Fibroblast of peridontal ligament (primary cell): ENCODE data around the gene LHPP.
"Not testable (repeated sequence)": the region's sequence is repeated elsewhere in the genome, so short reads cannot be mapped to it uniquely, and the experiment has no call there.

Experiments
- DNase-seq: peaks from one replicate; pipeline ENCODE4 v3.0.0-alpha.2; 2010; ENCODE audit errors: extremely low read depth

The LHPP gene

GRCh38 chr10:124535731-124536495 lies 74.3 kb downstream of the LHPP start:
- no peak for DNase-seq

- no peak for DNase-seq
These were observed 75.0 kb downstream of the LHPP start for GRCh38 chr10:124536496-124537050.

- DNase-seq, result no peak
These were observed 75.6 kb downstream of the LHPP start for GRCh38 chr10:124537166-124537725.

GRCh38 chr10:124537891-124538290 lies 76.3 kb downstream of the LHPP start:
- no peak for DNase-seq

GRCh38 chr10:124538706-124539105 lies 77.1 kb downstream of the LHPP start:
- DNase-seq, result no peak

- DNase-seq, result peak; percentile 16
These were observed 78.5 kb downstream of the LHPP start for GRCh38 chr10:124539935-124540641.

- DNase-seq, result no peak
These were observed 79.7 kb downstream of the LHPP start for GRCh38 chr10:124541076-124541903.

- no peak for DNase-seq
These were observed 80.7 kb downstream of the LHPP start for GRCh38 chr10:124542336-124542735.

GRCh38 chr10:124543146-124543545 lies 81.5 kb downstream of the LHPP start:
- no peak for DNase-seq

GRCh38 chr10:124543971-124544370 lies 82.3 kb downstream of the LHPP start:
- no peak for DNase-seq

- no peak for DNase-seq
These were observed 83.1 kb downstream of the LHPP start for GRCh38 chr10:124544711-124545110.

- DNase-seq, result no peak
These were observed 83.9 kb downstream of the LHPP start for GRCh38 chr10:124545351-124546054.

GRCh38 chr10:124546055-124546369 lies 84.4 kb downstream of the LHPP start:
- no peak for DNase-seq

- DNase-seq, result no peak
These were observed 85.5 kb downstream of the LHPP start for GRCh38 chr10:124546957-124547646.

GRCh38 chr10:124547647-124548168 lies 86.1 kb downstream of the LHPP start:
- DNase-seq, result no peak

- not testable (repeated sequence) for DNase-seq
These were observed 87.5 kb downstream of the LHPP start for GRCh38 chr10:124549171-124549570.

- no peak for DNase-seq
These were observed 88.8 kb downstream of the LHPP start for GRCh38 chr10:124550293-124551034.

- no peak for DNase-seq
These were observed 89.5 kb downstream of the LHPP start for GRCh38 chr10:124551097-124551496.

GRCh38 chr10:124551755-124552154 lies 90.1 kb downstream of the LHPP start:
- no peak for DNase-seq
